COLO668 (cell line): ENCODE results near the gene PDE4B.

Source experiments
- DNase-seq: peaks from one replicate; lab custom pipeline; 2025; ENCODE audit not compliant: unreplicated experiment; lab: John Stamatoyannopoulos, UW

Gene PDE4B

GRCh38 chr1:66352792-66353191 is 560.1 kb downstream of the PDE4B start:
- DNase-seq = no peak

GRCh38 chr1:66353257-66353656 is 560.6 kb downstream of the PDE4B start:
- no peak for DNase-seq

DNA sequence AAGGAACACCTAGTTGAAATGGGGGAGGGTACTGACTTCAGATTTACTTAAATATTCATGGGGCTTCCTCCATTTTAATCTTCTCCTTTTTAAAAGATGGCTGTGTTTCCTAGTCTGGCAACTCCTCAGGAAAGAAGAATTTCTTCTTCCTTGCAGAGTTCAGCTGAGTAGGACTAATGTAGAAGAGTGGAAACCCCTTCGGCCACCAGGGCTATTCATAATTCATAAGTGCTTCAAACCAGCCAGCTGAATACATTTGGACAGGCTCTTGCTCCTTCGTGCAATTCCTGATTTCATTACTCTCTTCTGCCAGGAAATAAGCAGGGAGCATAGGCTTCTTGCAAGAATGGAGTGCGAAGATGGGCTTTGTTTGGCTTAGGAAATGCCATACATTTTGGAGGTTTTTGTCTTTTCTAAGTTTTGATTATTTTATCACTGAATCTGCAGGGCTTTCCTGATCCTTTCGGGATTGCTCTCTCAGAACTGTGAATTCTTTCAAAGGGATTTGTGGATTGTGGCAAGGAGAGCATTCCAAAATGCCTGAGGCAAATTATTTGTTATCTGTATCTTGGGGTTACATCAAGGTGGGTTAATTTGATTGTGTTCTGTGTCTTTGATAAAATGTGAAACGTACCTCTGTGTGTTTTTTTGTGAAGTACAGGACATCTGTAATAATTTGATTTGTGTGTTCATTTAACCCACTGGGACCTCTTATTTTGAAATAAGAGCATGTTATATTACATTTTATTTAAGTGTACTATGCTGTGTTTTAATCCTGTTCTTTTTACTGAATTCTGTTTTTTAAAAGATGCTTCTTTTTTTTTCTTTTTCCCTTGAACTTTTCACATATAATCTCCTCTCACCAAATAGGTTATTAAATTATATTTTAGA is 561.9 kb downstream of the PDE4B start:
- no peak for DNase-seq

- no peak for DNase-seq
Measured at GRCh38 chr1:66355756-66356155, 563.1 kb downstream of the PDE4B start.

DNA sequence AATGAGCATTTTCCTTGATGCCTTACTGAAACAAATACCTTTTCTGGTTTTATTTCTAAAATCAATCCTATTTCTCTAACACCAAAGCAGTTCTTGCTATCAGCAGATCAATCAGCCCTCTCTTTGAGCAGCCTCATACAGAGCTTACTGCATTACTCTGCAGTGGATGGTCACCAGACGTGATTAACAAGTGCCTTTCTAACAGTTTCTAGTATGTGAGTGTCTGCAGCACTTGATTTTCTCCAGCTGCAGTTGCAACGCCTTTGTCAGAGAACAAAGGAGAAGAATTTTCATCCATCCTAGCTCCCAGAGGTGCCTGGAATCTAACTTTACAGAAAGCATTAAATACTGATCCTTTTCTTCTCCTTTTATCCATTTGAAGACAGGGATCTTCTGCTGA is 563.9 kb downstream of the PDE4B start:
- DNase-seq = no peak

DNA sequence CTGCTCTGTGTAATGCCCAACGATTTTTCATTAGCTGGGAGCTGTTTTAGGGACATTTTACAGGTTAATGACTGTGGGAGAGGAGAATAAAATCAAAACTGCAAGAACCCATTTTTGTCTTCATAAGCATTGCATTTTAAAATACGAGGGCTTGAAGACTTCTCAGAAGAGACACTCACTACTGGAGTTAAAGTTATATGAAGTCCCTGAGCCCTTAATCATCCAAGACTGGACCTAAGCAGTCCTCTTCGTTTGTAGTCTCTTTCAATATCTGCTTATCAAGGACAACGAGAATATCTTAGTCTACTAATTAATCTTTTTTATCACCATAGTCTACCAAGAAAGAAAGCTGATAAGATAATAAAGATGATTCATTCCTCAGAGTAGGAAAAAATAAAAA is 564.3 kb downstream of the PDE4B start:
- DNase-seq = no peak

GRCh38 chr1:66357478-66358197 is 564.9 kb downstream of the PDE4B start:
- DNase-seq = no peak

- DNase-seq = no peak
Measured at GRCh38 chr1:66359269-66359668, 566.6 kb downstream of the PDE4B start.

DNA sequence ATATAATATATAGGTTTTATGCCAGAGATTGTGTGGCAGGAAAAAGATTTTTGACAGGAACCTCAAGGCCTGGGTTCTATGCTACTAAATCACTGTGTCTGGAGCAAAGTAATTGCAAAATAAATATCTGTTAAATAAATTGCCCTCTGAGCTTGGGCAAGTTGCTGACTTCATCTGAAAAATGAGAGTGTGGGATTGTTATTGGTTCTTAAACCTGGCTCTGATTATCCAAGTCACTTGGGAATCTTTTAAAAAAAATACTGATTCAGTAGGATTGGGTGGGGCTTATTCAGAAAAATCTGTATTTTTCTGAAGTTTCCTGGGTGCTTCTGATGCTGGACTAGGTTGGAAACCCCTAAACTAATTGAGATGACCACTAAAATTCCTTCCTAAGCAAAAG is 567.1 kb downstream of the PDE4B start:
- no peak for DNase-seq

DNA sequence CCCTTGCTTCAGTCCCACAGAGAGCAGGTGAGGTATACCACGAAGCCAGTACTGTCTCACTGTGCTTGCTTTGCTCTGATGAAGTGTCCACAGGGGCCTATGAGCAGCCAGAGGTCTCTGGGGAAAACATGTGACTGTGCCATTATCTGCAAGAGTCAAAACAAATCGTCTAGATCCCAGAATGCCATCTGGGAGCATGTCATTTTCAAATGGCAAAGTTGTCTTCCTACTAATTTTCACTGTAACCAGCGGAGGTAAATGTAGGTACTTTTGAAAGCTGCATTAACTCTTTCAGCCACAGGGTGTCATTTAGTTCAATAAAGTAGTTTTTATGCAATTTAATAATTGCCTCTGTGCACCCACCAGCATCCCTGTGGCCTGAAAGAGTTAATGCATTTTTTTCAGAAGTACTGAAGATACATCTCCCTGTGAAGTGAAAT is 567.6 kb downstream of the PDE4B start:
- no peak for DNase-seq

DNA sequence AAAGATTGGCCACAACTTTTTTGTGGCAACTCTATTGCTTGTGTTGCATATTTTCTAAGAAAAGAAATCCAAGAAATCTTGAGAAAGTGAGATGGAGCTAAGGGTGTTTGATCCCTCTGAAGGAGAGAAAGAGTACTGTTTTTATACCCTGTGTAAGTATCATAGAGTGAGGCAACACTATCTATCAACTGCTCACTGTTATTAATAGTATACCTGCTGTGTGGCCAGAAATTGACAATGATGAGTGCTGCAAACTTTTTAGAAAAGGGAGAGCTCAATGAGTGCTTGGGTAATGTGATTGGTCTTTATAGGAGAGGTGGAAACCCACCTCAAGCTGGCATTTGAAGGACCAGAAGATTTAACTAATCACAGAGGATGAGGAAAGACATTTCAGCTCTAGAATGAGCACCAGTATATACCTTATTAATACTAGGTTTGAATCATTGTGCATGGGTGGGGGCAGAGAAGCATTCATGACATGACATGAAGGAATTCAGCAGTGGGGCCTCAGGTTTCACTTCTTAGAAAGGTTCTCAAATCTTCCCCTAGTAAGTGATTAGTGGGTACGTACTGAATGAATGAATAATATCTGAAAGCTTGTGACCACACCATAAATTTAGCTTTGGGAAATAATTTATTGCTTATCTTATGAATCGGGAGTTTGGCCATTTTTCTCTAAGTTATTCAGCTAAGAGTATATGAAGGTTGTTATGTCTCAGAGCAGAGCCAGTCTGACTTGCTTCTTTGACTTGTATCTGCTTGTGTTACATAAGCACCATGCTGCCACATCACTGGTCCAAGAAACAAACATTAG is 572.1 kb downstream of the PDE4B start:
- no peak for DNase-seq

DNA sequence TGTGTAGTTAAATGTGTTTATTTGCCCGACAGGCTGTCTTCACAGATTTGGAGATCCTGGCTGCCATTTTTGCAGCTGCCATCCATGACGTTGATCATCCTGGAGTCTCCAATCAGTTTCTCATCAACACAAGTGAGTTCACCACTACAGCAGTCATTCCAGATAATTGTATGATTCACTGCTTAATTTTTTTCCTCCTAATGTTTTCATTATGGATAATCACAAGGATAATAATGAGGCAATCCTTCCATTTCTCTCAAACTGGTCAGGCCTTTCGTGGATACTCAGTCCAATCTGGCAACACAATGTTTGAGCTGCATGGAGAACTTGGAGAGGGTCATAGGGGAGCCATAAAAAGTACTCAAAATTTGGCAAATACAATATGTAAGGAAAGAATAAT is 572.9 kb downstream of the PDE4B start:
- DNase-seq = no peak

DNA sequence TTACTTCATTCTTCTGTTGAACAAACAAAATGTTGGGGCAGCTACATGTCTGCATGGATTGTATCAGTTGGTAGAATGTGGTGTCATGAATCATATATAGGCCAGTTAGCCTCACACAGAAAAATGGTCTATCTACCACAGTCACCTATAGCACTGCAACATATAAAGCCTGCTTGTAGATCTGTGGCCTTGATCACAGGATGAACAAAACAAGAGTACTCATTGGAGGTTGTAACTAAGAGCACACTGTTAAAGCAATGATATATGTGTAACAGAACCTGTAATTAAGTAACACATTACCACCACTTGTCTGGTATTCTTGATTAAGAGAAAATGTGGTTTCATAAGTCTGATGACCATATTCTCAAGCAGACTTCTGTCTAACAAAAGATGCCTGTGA is 573.9 kb downstream of the PDE4B start:
- DNase-seq = no peak

DNA sequence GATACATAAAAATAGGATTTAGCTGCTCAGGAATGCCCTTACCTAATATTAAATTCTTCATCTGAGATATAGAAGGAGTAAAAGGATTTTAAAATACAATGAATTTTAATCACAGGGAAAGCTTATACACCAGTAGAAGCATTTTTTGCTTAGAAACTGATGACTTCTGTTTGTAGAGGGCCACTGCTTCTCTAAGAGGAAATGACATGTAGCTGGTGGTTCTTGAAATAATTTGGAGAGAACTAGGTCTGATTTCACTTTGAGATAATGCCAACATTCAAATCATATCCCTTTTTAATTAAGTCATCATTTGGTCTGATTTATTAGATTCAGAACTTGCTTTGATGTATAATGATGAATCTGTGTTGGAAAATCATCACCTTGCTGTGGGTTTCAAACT is 574.7 kb downstream of the PDE4B start:
- DNase-seq = no peak

- no peak for DNase-seq
Measured at GRCh38 chr1:66368261-66368660, 575.6 kb downstream of the PDE4B start.

DNA sequence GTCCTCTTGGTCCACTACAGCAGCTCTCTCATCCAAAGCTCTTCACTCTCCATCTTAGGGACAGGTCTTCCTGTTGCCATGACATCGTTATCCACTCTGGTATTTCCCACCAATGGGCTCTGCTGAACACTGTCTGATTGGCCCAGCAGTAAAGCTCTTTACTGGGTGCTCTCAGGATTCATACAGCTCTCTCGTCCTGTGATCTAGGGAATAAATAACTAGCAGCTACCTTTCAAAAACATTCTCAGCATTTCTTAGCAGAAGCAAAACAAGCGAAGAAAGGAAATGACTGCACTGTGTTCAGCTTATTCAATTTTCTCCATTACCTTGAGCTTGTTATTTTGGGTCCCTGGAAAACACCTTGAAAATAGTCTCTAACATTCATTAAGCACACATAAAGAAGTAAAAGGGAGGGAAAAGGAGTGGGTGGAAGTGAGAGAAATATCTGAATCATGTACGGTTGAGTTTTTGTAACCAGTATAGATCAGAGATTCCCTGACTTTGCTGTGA is 577.8 kb downstream of the PDE4B start:
- DNase-seq = no peak

DNA sequence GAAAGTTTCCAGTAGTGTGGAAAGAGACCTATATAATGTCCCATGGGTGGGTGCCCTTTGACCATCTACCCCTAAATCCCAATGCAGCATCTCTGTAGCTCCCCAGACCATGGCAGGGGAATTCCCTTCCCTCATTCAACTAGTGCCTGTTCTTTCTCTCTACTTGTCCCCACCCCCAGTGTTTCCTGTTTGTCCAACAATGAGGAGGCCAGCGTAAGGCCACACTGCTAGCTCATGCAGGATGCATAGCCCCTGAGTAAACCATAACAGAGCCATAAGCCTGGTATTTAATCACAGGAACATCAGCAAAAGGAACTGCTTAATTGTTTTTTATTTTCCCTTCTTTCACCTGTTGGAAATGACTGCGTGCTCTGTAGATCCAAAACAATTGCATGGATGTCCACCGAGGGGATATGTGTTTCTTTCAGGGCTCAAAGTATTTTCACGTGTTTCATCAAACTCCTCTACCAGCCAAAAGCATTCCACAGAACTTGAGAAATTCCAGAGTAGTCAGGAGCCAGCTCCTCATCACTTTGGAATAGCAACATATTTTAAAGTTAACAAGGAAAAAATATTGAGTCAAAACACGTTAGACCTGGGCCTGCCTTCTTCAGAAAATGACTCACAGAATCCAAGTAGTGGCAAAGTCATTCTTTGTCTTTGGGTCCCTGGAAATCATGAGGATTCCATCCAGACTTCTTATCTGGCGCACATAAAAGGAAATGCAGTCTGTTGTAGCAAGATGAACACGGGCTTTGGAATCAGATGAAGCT is 578.7 kb downstream of the PDE4B start:
- DNase-seq = no peak

GRCh38 chr1:66372522-66373101 is 579.9 kb downstream of the PDE4B start:
- no peak for DNase-seq

- no peak for DNase-seq
Measured at GRCh38 chr1:66373157-66373591, 580.5 kb downstream of the PDE4B start.

- no peak for DNase-seq
Measured at GRCh38 chr1:66374148-66374547, 581.5 kb downstream of the PDE4B start.
